GM12878 (cell line): ENCODE results near the gene AMDHD2. TPM values are rescaled to one million over a fixed set of nuclear protein-coding genes. Genes with fewer than 3 reads are reported as not detected.

Experiments used
- BRCA1 ChIP-seq: IDR thresholded peaks from 2 replicates; pipeline ENCODE4 v1.6.1; 2011; ENCODE audit warnings: low read depth, low read length, improper control_type of control experiment
- CBFB ChIP-seq: IDR thresholded peaks from 2 replicates; pipeline ENCODE4 v1.6.1; 2016; ENCODE audit warnings: antibody characterized with exemption, low read depth
- CREB1 ChIP-seq: IDR thresholded peaks from 2 replicates; pipeline ENCODE4 v1.6.1; 2012; ENCODE audit warnings: low read depth, mild to moderate bottlenecking, inconsistent platforms
- IKZF2 ChIP-seq, 2 experiments: fragments of 450-650 bp; IDR thresholded peaks; 2 replicates each; pipeline ENCODE4 v1.6.1; 2017; ENCODE audit warnings: mild to moderate bottlenecking in 2 of 2, moderate library complexity in 2 of 2
- MYB ChIP-seq: fragments of 150-350 bp; IDR thresholded peaks from 2 replicates; pipeline ENCODE4 v1.6.1; 2014; ENCODE audit warnings: mild to moderate bottlenecking, low read depth, low read length, borderline replicate concordance
- POU2F2 ChIP-seq: IDR thresholded peaks from 3 replicates; pipeline ENCODE4 v1.6.1; 2011; ENCODE audit warnings: low read depth, mild to moderate bottlenecking, low read length, borderline replicate concordance
- RAD21 ChIP-seq: IDR thresholded peaks from 2 replicates; pipeline ENCODE4 v1.6.1; 2011; ENCODE audit warnings: mild to moderate bottlenecking, low read depth, low read length, moderate library complexity; ENCODE audit not compliant: insufficient read depth
- RUNX3 ChIP-seq: IDR thresholded peaks from 2 replicates; pipeline ENCODE4 v1.6.1; 2012; ENCODE audit warnings: low read length, inconsistent platforms
- SUPT20H ChIP-seq: IDR thresholded peaks from 2 replicates; pipeline ENCODE4 v1.6.1; 2011; ENCODE audit warnings: low read depth, mild to moderate bottlenecking, low read length, moderate library complexity, borderline replicate concordance; ENCODE audit not compliant: control insufficient read depth
- SUZ12 ChIP-seq: fragments of 200-600 bp; sonication (generic); IDR thresholded peaks from one replicate; pipeline ENCODE4 v1.6.1; 2018; ENCODE audit warnings: antibody characterized with exemption, mild to moderate bottlenecking; ENCODE audit not compliant: unreplicated experiment
- TAF1 ChIP-seq: IDR thresholded peaks from 2 replicates; pipeline ENCODE4 v1.6.1; 2011; ENCODE audit warnings: mild to moderate bottlenecking, low read depth, low read length, borderline replicate concordance
- ZBTB40 ChIP-seq: fragments of 450-650 bp; IDR thresholded peaks from 2 replicates; pipeline ENCODE4 v1.6.1; 2016; ENCODE audit warnings: mild to moderate bottlenecking, moderate library complexity, borderline replicate concordance
- ZNF592 ChIP-seq: fragments of 450-650 bp; IDR thresholded peaks from 2 replicates; pipeline ENCODE4 v1.6.1; 2017; ENCODE audit warnings: mild to moderate bottlenecking, moderate library complexity
- polyA plus RNA-seq, 11 experiments: library from polyadenylated mRNA; depleted of rRNA in 4 of 11; unstranded in 6 of 11; stranded (reverse) in 5 of 11; fragments of >200 nt; fragmentation: Nextera tagmentation in 4 of 11; fragmentation: Illumina TruSeq in 1 of 11; extraction: Ambion mirVana in 4 of 11; extraction: Trizol in 1 of 11; gene quantifications; 1 replicate in 1 of 11; 2 replicates in 10 of 11; pipeline versions ENCODE4 v1.2.1 to v1.2.3, GENCODE V29; 2011 to 2016; ENCODE audit warnings: inconsistent platforms in 2 of 11, missing spikeins in 2 of 11, low read depth in 1 of 11
- total RNA-seq, 4 experiments: library from RNA; depleted of rRNA in 3 of 4; stranded (reverse); fragments of >200 nt in 3 of 4; fragmentation: Illumina TruSeq in 1 of 4; extraction: Trizol in 1 of 4; gene quantifications; 2 replicates each; pipeline versions ENCODE4 v1.2.1 to v1.2.3, GENCODE V29; 2013 to 2021
- TF ChIP-seq, protein P1 (sequence below): fragments of 450-650 bp; IDR thresholded peaks from 2 replicates; pipeline ENCODE4 v1.6.1; 2017; ENCODE audit warnings: borderline replicate concordance
- TF ChIP-seq, protein P2 (sequence below): fragments of 150-350 bp; IDR thresholded peaks from 2 replicates; pipeline ENCODE4 v1.6.1; 2016; ENCODE audit warnings: low read depth, low read length

AMDHD2 gene
- total and polyA plus RNA-seq, 10 of the 15 experiments (the other 5 are each of a cell fraction or from before 2014, with no cell fraction given): 0.60 to 41.8 (median 24.3) TPM; not detected in 1

DNA sequence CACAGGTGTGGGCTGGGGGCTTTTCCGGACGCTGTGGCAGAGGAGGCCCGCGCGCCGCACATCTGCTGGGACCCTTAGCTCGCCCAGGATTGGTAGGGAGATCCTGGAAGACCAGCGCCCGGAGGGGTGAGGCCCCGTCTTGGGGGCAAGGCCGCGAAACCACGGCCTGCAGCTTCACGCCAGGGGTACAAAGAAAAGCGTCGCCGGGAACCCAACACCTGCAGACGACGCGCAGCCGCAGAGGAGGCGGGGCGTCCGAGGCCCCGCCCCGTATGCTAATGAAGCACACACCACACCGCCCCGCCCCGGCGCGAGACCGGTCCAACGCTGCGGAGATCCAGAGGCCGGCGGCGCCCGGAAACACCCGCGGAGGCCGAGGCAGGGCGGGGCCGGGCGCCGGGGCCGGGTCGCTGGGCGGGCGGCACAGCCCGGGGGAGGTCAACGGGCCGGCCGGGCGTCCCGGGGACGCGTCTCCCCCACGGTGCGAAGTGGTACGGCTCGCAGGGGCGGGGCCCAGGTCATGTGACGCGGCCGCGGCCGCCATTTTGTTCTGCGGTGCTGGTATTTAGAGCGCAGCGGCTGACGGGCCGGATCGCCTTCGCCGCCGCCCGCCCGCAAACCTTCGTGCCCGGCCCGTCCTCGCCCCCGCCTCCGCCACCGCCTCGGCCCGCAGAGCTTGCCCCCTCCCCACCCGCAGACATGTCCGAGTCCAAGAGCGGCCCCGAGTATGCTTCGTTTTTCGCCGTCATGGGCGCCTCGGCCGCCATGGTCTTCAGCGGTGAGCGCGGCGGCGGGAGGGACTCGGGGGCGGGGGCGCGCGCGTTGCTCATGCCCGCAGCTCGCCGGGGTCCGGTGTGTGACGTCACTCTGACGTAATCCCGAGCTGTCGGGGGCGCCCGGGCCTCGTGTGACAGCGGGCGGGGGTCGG, 6.5 kb upstream of the AMDHD2 start, which contains the start of gene ATP6V0C (continued):
- TF ChIP-seq SUPT20H: no peak
- TF ChIP-seq POU2F2: peak; percentile 87; the same call in 1 of the 3 replicates
- TF ChIP-seq ZNF592: peak; percentile 29; the same call in 1 of the 2 replicates
- no peak for TF ChIP-seq CBFB
- no peak; a peak in 1 of 4 replicates for TF ChIP-seq IKZF2 (IDR thresholded peaks at IDR 0.05)
- peak; percentile 62 for TF ChIP-seq RUNX3
- no peak for TF ChIP-seq ZBTB40
- no peak for TF ChIP-seq RAD21
- TF ChIP-seq MYB: no peak
- peak; percentile 94 for TF ChIP-seq CREB1
- TF ChIP-seq, protein P1, sequence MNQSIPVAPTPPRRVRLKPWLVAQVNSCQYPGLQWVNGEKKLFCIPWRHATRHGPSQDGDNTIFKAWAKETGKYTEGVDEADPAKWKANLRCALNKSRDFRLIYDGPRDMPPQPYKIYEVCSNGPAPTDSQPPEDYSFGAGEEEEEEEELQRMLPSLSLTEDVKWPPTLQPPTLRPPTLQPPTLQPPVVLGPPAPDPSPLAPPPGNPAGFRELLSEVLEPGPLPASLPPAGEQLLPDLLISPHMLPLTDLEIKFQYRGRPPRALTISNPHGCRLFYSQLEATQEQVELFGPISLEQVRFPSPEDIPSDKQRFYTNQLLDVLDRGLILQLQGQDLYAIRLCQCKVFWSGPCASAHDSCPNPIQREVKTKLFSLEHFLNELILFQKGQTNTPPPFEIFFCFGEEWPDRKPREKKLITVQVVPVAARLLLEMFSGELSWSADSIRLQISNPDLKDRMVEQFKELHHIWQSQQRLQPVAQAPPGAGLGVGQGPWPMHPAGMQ: no peak
- TF ChIP-seq, protein P2, sequence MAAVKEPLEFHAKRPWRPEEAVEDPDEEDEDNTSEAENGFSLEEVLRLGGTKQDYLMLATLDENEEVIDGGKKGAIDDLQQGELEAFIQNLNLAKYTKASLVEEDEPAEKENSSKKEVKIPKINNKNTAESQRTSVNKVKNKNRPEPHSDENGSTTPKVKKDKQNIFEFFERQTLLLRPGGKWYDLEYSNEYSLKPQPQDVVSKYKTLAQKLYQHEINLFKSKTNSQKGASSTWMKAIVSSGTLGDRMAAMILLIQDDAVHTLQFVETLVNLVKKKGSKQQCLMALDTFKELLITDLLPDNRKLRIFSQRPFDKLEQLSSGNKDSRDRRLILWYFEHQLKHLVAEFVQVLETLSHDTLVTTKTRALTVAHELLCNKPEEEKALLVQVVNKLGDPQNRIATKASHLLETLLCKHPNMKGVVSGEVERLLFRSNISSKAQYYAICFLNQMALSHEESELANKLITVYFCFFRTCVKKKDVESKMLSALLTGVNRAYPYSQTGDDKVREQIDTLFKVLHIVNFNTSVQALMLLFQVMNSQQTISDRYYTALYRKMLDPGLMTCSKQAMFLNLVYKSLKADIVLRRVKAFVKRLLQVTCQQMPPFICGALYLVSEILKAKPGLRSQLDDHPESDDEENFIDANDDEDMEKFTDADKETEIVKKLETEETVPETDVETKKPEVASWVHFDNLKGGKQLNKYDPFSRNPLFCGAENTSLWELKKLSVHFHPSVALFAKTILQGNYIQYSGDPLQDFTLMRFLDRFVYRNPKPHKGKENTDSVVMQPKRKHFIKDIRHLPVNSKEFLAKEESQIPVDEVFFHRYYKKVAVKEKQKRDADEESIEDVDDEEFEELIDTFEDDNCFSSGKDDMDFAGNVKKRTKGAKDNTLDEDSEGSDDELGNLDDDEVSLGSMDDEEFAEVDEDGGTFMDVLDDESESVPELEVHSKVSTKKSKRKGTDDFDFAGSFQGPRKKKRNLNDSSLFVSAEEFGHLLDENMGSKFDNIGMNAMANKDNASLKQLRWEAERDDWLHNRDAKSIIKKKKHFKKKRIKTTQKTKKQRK: no peak
- peak; percentile 87 for TF ChIP-seq TAF1
- TF ChIP-seq BRCA1: no peak
- TF ChIP-seq SUZ12: no peak
